Vein endothelial cell (primary cell): ENCODE measurements around the gene C1orf122. TPM values are rescaled to one million over a fixed set of nuclear protein-coding genes. Genes with fewer than 3 reads are reported as not detected.

Source experiments
- total RNA-seq: library from RNA; depleted of rRNA; stranded (reverse); fragments of >200 nt; gene quantifications from 2 replicates; pipeline ENCODE4 v1.2.3, GENCODE V29; 2012

C1orf122 gene
- 14.4 and 23.5 TPM in 2 replicates for total RNA-seq

DNA sequence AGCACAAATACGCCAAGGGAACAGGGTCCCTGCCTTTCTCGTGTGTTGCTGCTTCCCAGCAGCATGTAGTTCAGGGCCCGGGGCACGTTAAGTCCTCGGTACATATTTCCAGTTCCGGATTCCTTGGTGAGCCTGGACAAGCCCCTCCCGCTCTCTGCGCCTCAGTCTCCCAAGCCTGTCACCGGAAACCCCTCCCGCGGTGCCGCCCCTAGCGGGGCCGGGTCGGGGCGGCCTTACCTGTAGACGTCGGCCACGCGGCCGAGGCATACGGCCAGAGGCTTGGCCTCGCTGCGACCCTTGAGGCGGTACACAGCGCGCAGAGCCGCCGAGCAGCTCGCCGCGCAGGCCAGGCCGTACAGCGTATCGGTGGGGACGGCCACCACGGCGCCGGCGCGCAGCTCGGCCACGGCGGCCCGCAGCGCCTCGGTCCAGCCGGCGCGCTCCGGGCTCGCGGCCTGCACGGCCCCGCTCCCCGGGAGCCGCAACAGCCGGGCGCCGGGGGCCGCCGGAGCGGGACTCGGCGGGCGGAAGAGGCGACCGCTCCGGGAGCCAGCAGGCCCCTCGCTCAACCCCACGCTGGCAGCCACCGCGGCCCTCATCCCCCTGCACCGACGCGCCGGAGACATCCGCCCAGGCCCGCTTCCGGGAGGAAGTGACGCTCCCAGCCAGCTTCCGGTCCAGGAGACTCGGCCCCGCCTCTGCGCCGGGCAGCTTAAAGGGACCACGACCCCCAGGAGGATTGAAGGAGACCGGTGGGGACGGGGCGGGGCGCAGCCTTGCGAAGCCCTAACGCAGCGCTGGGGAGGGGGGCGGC, at the start of gene C1orf122, which contains the start of gene YRDC:
TSS of gene C1orf122 (plus strand) at position 236 of the 814 bp plus-strand sequence. CDS start 615 bp downstream, outside the sequence.
TSS of gene YRDC (minus strand) at position 654 of the 814 bp plus-strand sequence. CDS start at position 626, 28 bp downstream.

GRCh38 chr1:37764888-37765441, 42.6 kb upstream of the C1orf122 start, which contains the start of gene EPHA10:
Gene EPHA10, minus strand, starts transcription at chr1:37765120. Its CDS starts 54 bp downstream, at chr1:37765066.

GRCh38 chr1:37793773-37794371, 13.7 kb upstream of the C1orf122 start, which contains the start of gene MANEAL:
Gene MANEAL, plus strand, starts transcription at chr1:37793847. Its CDS starts 336 bp downstream, at chr1:37794183.

Other genes with a start within 250 kb of the C1orf122 start
- gene GNL2, start 211.9 kb upstream of the C1orf122 start, total RNA-seq = 61.4 and 68.1 TPM in 2 replicates
- not detected in 2 replicates for gene RSPO1, start 172.9 kb upstream of the C1orf122 start, total RNA-seq
- 8.8 and 18.6 TPM in 2 replicates for gene CDCA8, start 115.3 kb upstream of the C1orf122 start, total RNA-seq
- not detected in 2 replicates for gene EPHA10, start 42.7 kb upstream of the C1orf122 start, total RNA-seq
- 1.3 and 2.0 TPM in 2 replicates for gene MANEAL, start 13.9 kb upstream of the C1orf122 start, total RNA-seq
- gene YRDC, start 418 bp downstream of the C1orf122 start, total RNA-seq = 18.9 and 21.5 TPM in 2 replicates
- 4.2 and 4.4 TPM in 2 replicates for gene MTF1, start 51.8 kb downstream of the C1orf122 start, total RNA-seq
- 20.9 and 22.5 TPM in 2 replicates for gene INPP5B, start 139.3 kb downstream of the C1orf122 start, total RNA-seq
- gene SF3A3, start 182.2 kb downstream of the C1orf122 start, total RNA-seq = 67.0 and 96.8 TPM in 2 replicates
- 27.6 and 51.0 TPM in 2 replicates for gene FHL3, start 197.7 kb downstream of the C1orf122 start, total RNA-seq
- gene UTP11, start 204.9 kb downstream of the C1orf122 start, total RNA-seq = 49.6 and 60.7 TPM in 2 replicates
- not detected in 2 replicates for gene POU3F1, start 239.0 kb downstream of the C1orf122 start, total RNA-seq